MCF 10A (cell line): ENCODE data around the gene FNBP1. TPM values are rescaled to one million over a fixed set of nuclear protein-coding genes. Genes with fewer than 3 reads are reported as not detected.

ENCODE experiments used
- BruUV-seq: library from RNA; stranded (reverse); fragments of 400-500 nt; replicated peaks from 2 replicates; lab custom pipeline; 2021; lab: Mats Ljungman, UMichigan
- CTCF ChIA-PET: fragments of 300-600 bp; sonication (Branson Sonifier 250); formaldehyde crosslinking; extraction: SDS; loops from one replicate; lab custom pipeline; 2021; ENCODE audit warnings: antibody characterized with exemption, inconsistent platforms; lab: Yijun Ruan, JAX
- POLR2A ChIA-PET: fragments of 300-600, 350-650 bp; sonication (Branson Sonifier 250); formaldehyde crosslinking; extraction: SDS; loops from one replicate; lab custom pipeline; 2020; ENCODE audit warnings: antibody characterized with exemption, inconsistent platforms; lab: Yijun Ruan, JAX
- DNase-seq: peaks from one replicate; pipeline ENCODE4 v3.0.0-alpha.2; 2018; ENCODE audit not compliant: unreplicated experiment
- H3K27ac Mint-ChIP-seq: one replicate; pipeline ENCODE4 v1.8.0; 2022; ENCODE audit warnings: mild to moderate bottlenecking, low read depth, mixed read lengths; ENCODE audit not compliant: unreplicated experiment
- H3K27me3 Mint-ChIP-seq: one replicate; pipeline ENCODE4 v1.8.0; 2022; ENCODE audit warnings: mixed read lengths; ENCODE audit not compliant: insufficient read depth, unreplicated experiment
- H3K36me3 Mint-ChIP-seq: one replicate; pipeline ENCODE4 v1.8.0; 2022; ENCODE audit warnings: mild to moderate bottlenecking, moderate library complexity, mixed read lengths; ENCODE audit not compliant: insufficient read depth, unreplicated experiment
- H3K4me1 Mint-ChIP-seq: one replicate; pipeline ENCODE4 v1.8.0; 2022; ENCODE audit warnings: mixed read lengths; ENCODE audit not compliant: insufficient read depth, unreplicated experiment
- H3K4me3 Mint-ChIP-seq: one replicate; pipeline ENCODE4 v1.8.0; 2022; ENCODE audit warnings: mild to moderate bottlenecking, moderate library complexity, mixed read lengths; ENCODE audit not compliant: unreplicated experiment
- H3K9me3 Mint-ChIP-seq: one replicate; pipeline ENCODE4 v1.8.0; 2022; ENCODE audit warnings: mixed read lengths; ENCODE audit not compliant: unreplicated experiment
- CTCF ChIP-seq: fragments of 200-600 bp; IDR thresholded peaks from one replicate; pipeline ENCODE4 v1.8.0; 2022; ENCODE audit warnings: antibody characterized with exemption, mild to moderate bottlenecking; ENCODE audit not compliant: unreplicated experiment
- intact Hi-C: fragments of 100-400 bp; cut with micrococcal nuclease; formaldehyde crosslinking; loops from 2 replicates; pipeline ENCODE4 v1.14.1; 2022
- total RNA-seq: library from RNA; stranded (reverse); gene quantifications from 2 replicates; pipeline ENCODE4 v1.2.3, GENCODE V29; 2022

The FNBP1 gene
- total RNA-seq, 1 experiment from 2014 or later = 24.4 TPM

- no peak overlapping the region for H3K4me3 Mint-ChIP-seq
- BruUV-seq = no TSS peak
- no peak for DNase-seq
- H3K27me3 Mint-ChIP-seq = no peaks in the 10 kb centered on the region
- POLR2A ChIA-PET = no interaction called here
- H3K9me3 Mint-ChIP-seq = no peaks in the 10 kb centered on the region
- H3K36me3 Mint-ChIP-seq = peaks cover 35% of the 10 kb centered on the region
- CTCF ChIA-PET = interaction anchor here (0.6 to 1.6 kb wide), 4 partner anchors 8 to 285 kb away, joined by 3 to 5 read pairs (median 4); no protein-coding TSS in a partner anchor
- intact Hi-C loops = no loop called here
- TF ChIP-seq CTCF = no peak
- no peak overlapping the region for H3K27ac Mint-ChIP-seq
- no peaks in the 10 kb centered on the region for H3K4me1 Mint-ChIP-seq
Observed at GRCh38 chr9:129919841-129920240, 123.1 kb downstream of the FNBP1 start.

GRCh38 chr9:129919277-129919676, 123.7 kb downstream of the FNBP1 start:
- Mint-ChIP-seq H3K27me3 (no peaks in the 10 kb centered on the region), H3K9me3 (no peaks in the 10 kb centered on the region), H3K27ac (no peak overlapping the region), H3K4me1 (no peaks in the 10 kb centered on the region), H3K36me3 (peaks cover 32% of the 10 kb centered on the region), H3K4me3 (no peak overlapping the region)
- TF ChIP-seq CTCF = no peak
- intact Hi-C loops = no loop called here
- no TSS peak for BruUV-seq
- ChIA-PET POLR2A (no interaction called here), CTCF (interaction anchor here (1.6 kb wide), 1 partner anchor 17 kb away, joined by 5 read pairs; no protein-coding TSS in a partner anchor)
- DNase-seq = no peak

GRCh38 chr9:129918296-129918950, 124.6 kb downstream of the FNBP1 start:
- intact Hi-C loops = no loop called here
- BruUV-seq = no TSS peak
- Mint-ChIP-seq H3K27me3 (no peaks in the 10 kb centered on the region), H3K4me1 (no peaks in the 10 kb centered on the region), H3K9me3 (no peaks in the 10 kb centered on the region), H3K36me3 (peaks cover 23% of the 10 kb centered on the region), H3K27ac (no peak overlapping the region), H3K4me3 (no peak overlapping the region)
- ChIA-PET CTCF (interaction anchor here (0.6 to 1.6 kb wide), 3 partner anchors 9 to 16 kb away, joined by 3 to 5 read pairs (median 3); no protein-coding TSS in a partner anchor), POLR2A (no interaction called here)
- no peak for DNase-seq
- TF ChIP-seq CTCF = no peak

GRCh38 chr9:129916707-129917106, 126.3 kb downstream of the FNBP1 start:
- Mint-ChIP-seq H3K4me1 (no peaks in the 10 kb centered on the region), H3K27me3 (no peaks in the 10 kb centered on the region), H3K9me3 (no peaks in the 10 kb centered on the region), H3K4me3 (no peak overlapping the region), H3K27ac (no peak overlapping the region), H3K36me3 (peaks cover 8% of the 10 kb centered on the region)
- intact Hi-C loops = no loop called here
- no peak for DNase-seq
- ChIA-PET CTCF (interaction anchor here (0.6 kb wide), 1 partner anchor 203 kb away, joined by 3 read pairs; no protein-coding TSS in a partner anchor), POLR2A (no interaction called here)
- no TSS peak for BruUV-seq
- no peak for TF ChIP-seq CTCF
